ENCODE data around the gene ALG11. TPM values are rescaled to one million over a fixed set of nuclear protein-coding genes. Genes with fewer than 3 reads are reported as not detected.

ALG11 gene
- total RNA-seq, 1 experiment from 2014 or later: 17.6 TPM

GRCh38 chr13:51997186-51997585 lies 15.0 kb upstream of the ALG11 start:
- no peak for DNase-seq (ENCODE audit: low spot score)

- DNase-seq (ENCODE audit: low spot score): no peak
These were observed 14.4 kb upstream of the ALG11 start for GRCh38 chr13:51997641-51998330.

GRCh38 chr13:51998723-51999509 lies 13.3 kb upstream of the ALG11 start:
- DNase-seq (ENCODE audit: low spot score): no peak

- no peak for DNase-seq (ENCODE audit: low spot score)
These were observed 12.7 kb upstream of the ALG11 start for GRCh38 chr13:51999510-51999911.

GRCh38 chr13:51999921-52000320 lies 12.3 kb upstream of the ALG11 start:
- DNase-seq (ENCODE audit: low spot score): no peak

GRCh38 chr13:52001120-52001731 lies 11.0 kb upstream of the ALG11 start:
- DNase-seq (ENCODE audit: low spot score): no peak

- no peak for DNase-seq (ENCODE audit: low spot score)
These were observed 9.8 kb upstream of the ALG11 start for GRCh38 chr13:52002361-52002760.

GRCh38 chr13:52003541-52003940 lies 8.7 kb upstream of the ALG11 start:
- no peak for DNase-seq (ENCODE audit: low spot score)

- DNase-seq (ENCODE audit: low spot score): no peak
These were observed 7.6 kb upstream of the ALG11 start for GRCh38 chr13:52004511-52005170.

- DNase-seq (ENCODE audit: low spot score): no peak
These were observed 6.2 kb upstream of the ALG11 start for GRCh38 chr13:52005841-52006522.

GRCh38 chr13:52006523-52007245 lies 5.5 kb upstream of the ALG11 start:
- no peak for DNase-seq (ENCODE audit: low spot score)

- no peak for DNase-seq (ENCODE audit: low spot score)
These were observed 2.3 kb upstream of the ALG11 start for GRCh38 chr13:52009946-52010345.

- no peak for DNase-seq (ENCODE audit: low spot score)
These were observed 1.1 kb upstream of the ALG11 start, which contains the start of gene ATP7B for GRCh38 chr13:52010890-52011631. Gene ATP7B, minus strand, starts transcription at chr13:52011450. Its CDS starts 113 bp downstream, at chr13:52011337.

- DNase-seq (ENCODE audit: low spot score): no peak
These were observed 276 bp downstream of the ALG11 start for GRCh38 chr13:52012512-52012836.

- DNase-seq (ENCODE audit: low spot score): no peak
These were observed 4.1 kb downstream of the ALG11 start for GRCh38 chr13:52016296-52016695.

GRCh38 chr13:52020191-52020590 lies 8.0 kb downstream of the ALG11 start:
- no peak for DNase-seq (ENCODE audit: low spot score)

- no peak for DNase-seq (ENCODE audit: low spot score)
These were observed 10.2 kb downstream of the ALG11 start for GRCh38 chr13:52022356-52022755.

- no peak for DNase-seq (ENCODE audit: low spot score)
These were observed 12.3 kb downstream of the ALG11 start, which contains the start of gene UTP14C for GRCh38 chr13:52024481-52024880. Gene UTP14C, plus strand, starts transcription at chr13:52024691. Its CDS starts 4,114 bp downstream, at chr13:52028805.

- DNase-seq (ENCODE audit: low spot score): no peak
These were observed 13.5 kb downstream of the ALG11 start for GRCh38 chr13:52025475-52026245.

All from H4 (cell line).